Heart right ventricle (tissue), 16 donors: ENCODE data around the gene WNT7B. TPM values are rescaled to one million over a fixed set of nuclear protein-coding genes. Genes with fewer than 3 reads are reported as not detected.

Experiments
- ATAC-seq, 8 donors: fragments of 200-7000 bp; cut with Tn5 transposase; one replicate each; pipeline ENCODE4 v1.9.1; 2020; ENCODE audit warnings: mild to moderate bottlenecking in 8 of 8, moderate library complexity in 8 of 8, moderate number of reproducible peaks in 1 of 8
- DNase-seq, 2 donors: peaks; one replicate each; pipeline ENCODE4 v3.0.0-alpha.2; 2020
- H3K27ac ChIP-seq, 10 donors: fragments of 200-600 bp; sonication (generic) in 2 of 10; one replicate each; pipeline versions ENCODE4 v1.5.0 to v1.8.0; 2020 to 2022; ENCODE audit warnings: mild to moderate bottlenecking in 3 of 10
- H3K27me3 ChIP-seq, 7 donors: fragments of 200-600 bp; one replicate each; pipeline ENCODE4 v1.8.0; 2021 to 2022; ENCODE audit warnings: mild to moderate bottlenecking in 2 of 7
- H3K36me3 ChIP-seq, 9 donors: fragments of 200-600 bp; sonication (generic) in 1 of 9; one replicate each; pipeline versions ENCODE4 v1.5.0 to v1.8.0; 2020 to 2022; ENCODE audit warnings: mild to moderate bottlenecking in 2 of 9
- H3K4me1 ChIP-seq, 9 donors: fragments of 200-600 bp; sonication (generic) in 1 of 9; one replicate each; pipeline versions ENCODE4 v1.5.0 to v1.8.0; 2020 to 2022; ENCODE audit warnings: mild to moderate bottlenecking in 4 of 9
- H3K4me3 ChIP-seq, 10 donors: fragments of 200-600 bp; sonication (generic) in 2 of 10; one replicate each; pipeline versions ENCODE4 v1.5.0 to v1.8.0; 2020 to 2022; ENCODE audit warnings: mild to moderate bottlenecking in 7 of 10, moderate library complexity in 2 of 10
- H3K9me3 ChIP-seq, 11 donors: fragments of 200-600 bp in 10 of 11; sonication (generic) in 2 of 11; one replicate each; pipeline versions ENCODE4 v1.5.0 to v1.8.0; 2013 to 2022; ENCODE audit warnings: mild to moderate bottlenecking in 2 of 11, control low read depth in 1 of 11, moderate library complexity in 1 of 11
- CTCF ChIP-seq, 9 donors: fragments of 200-600 bp; sonication (generic) in 2 of 9; IDR thresholded peaks; one replicate each; pipeline versions ENCODE4 v1.5.0 to v1.8.0; 2021 to 2022; ENCODE audit warnings: antibody characterized with exemption in 9 of 9, mild to moderate bottlenecking in 5 of 9, moderate library complexity in 1 of 9
- WGBS, 2 donors: extraction: QIAGEN DNeasy Blood & Tissue Kit; methylation state at CpG; one replicate each; pipeline ENCODE4 v1.1.7; 2013; ENCODE audit warnings: inconsistent platforms in 1 of 2; 5-methylcytosine and 5-hydroxymethylcytosine counted together
- intact Hi-C, 10 donors: fragments of 100-400 bp; cut with DNase I; formaldehyde crosslinking; loops; one replicate each; pipeline versions ENCODE4 v1.11.1 to v1.14.2; 2022
- polyA plus RNA-seq, 2 donors: library from polyadenylated mRNA; stranded (reverse); fragments of 200-250 nt; gene quantifications; one replicate each; pipeline ENCODE4 v1.2.3, GENCODE V29; 2013
- total RNA-seq, 10 donors: library from RNA; stranded (reverse); fragmentation: NEBNext Ultra II Directional in 3 of 10; extraction: Animal tissue kit (Norgen Biotek cat#: 25700) in 3 of 10; gene quantifications; one replicate each; pipeline versions ENCODE4 v1.2.1 to v1.2.4, GENCODE V29; 2021 to 2023
- donor health status: Arrhythmogenic right ventricular cardiomyopathy.
- donor health status: ischemic (EF 13 %, LVEDD 7.1; RV severe dilation, severe dysfunction).
- donor health status: healthy with polysubstance abuse.
- donor health status: DM: no; HTN: yes; CAD: no.
- donor health status: DM: no; HTN: no; CAD: no.
- donor health status: ischemic (EF 25% LVEDD 6.9; RV normal size, moderate dysfunction).
- donor health status: ischemic (EF 25% LVEDD 5.7; RV mildly dilated, moderate dysfunction).
- donor health status: healthy.
- donor health status: DM: yes; HTN: yes; CAD: no.
- donor health status: Ischemic cardiomyopathy.
- donor health status: ischemic (EF 35%, LVEDD 5.7; RV mildly dilated, moderate dysfunction).
- donor health status: nonischemic (EF 11% LVEDD 7.7; RV severe dilation, severe dysfunction).
- donor health status: DM: yes; HTN: yes; CAD: no.
- donor health status: PGD.
- donor health status: ischemic (EF 29% LVEDD 5.4; RV normal size, mild dysfunction).
- donor health status: nonischemic (EF 23%, LVEDD 6.1; RV moderate dilation, normal function).

Gene WNT7B
- total and polyA plus RNA-seq, 12 donors, result not detected

GRCh38 chr22:45958971-45959370 is 18.0 kb downstream of the WNT7B start:
- 74 to 76% methylated on average over 16 of the region's 16 CpGs for WGBS, 2 donors
- Histone ChIP-seq H3K27me3 (peaks cover 0 to 89% (median 51%) of the 10 kb centered on the region in 7 donors), H3K27ac (no peak overlapping the region), H3K36me3 (no peaks in the 10 kb centered on the region), H3K4me1 (no peaks in the 10 kb centered on the region), H3K4me3 (no peak overlapping the region), H3K9me3 (no peaks in the 10 kb centered on the region)
- no peak for TF ChIP-seq CTCF (IDR thresholded peaks at IDR 0.05)
- ATAC-seq, result no peak
- intact Hi-C loops, result no loop called here
- no peak for DNase-seq

GRCh38 chr22:45957826-45958225 is 19.1 kb downstream of the WNT7B start:
- peaks cover 0 to 84% (median 47%) of the 10 kb centered on the region in 7 donors for H3K27me3 ChIP-seq
- DNase-seq (no peak), ATAC-seq (no peak)

DNA sequence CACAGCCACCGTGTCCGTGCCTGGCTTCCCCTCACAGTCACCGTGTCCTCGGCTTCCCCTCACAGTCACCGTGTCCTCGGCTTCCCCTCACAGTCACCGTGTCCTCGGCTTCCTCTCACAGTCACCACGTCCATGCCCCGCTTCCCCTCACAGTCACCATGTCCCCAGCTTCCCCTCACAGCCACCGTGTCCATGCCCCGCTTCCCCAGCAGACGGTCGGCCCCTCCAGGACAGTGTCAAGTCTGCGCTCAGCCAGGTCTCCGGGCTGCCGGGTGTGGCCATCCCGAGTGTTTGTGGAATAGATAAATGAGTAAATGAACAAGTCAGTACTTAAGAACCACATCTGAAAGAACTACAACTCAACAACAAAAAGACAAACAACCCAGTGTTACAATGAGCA is 23.8 kb downstream of the WNT7B start:
- no peak for ATAC-seq
- TF ChIP-seq CTCF (IDR thresholded peaks at IDR 0.05), result no peak
- WGBS, 2 donors, result 70 to 79% methylated on average over 18 of the region's 18 CpGs
- no peak for DNase-seq
- H3K4me3 ChIP-seq, result no peak overlapping the region
- peaks cover 0 to 62% (median 38%) of the 10 kb centered on the region in 7 donors for H3K27me3 ChIP-seq
- no peak overlapping the region for H3K27ac ChIP-seq
- intact Hi-C loops, result no loop called here
- no peaks in the 10 kb centered on the region for H3K9me3 ChIP-seq
- H3K4me1 ChIP-seq, result no peaks in the 10 kb centered on the region
- no peaks in the 10 kb centered on the region for H3K36me3 ChIP-seq

More at GRCh38 chr22:45957826-45958225, 19.1 kb downstream of the WNT7B start:
- no peaks in the 10 kb centered on the region for H3K9me3 ChIP-seq
- no peak overlapping the region for H3K4me3 ChIP-seq
- 85 to 90% methylated on average over 10 of the region's 10 CpGs for WGBS, 2 donors
- no peaks in the 10 kb centered on the region for H3K36me3 ChIP-seq
- intact Hi-C loops, result no loop called here
- no peak overlapping the region for H3K27ac ChIP-seq
- H3K4me1 ChIP-seq, result no peaks in the 10 kb centered on the region
- TF ChIP-seq CTCF (IDR thresholded peaks at IDR 0.05), result no peak

- Histone ChIP-seq H3K27me3 (peaks cover 0 to 57% (median 33%) of the 10 kb centered on the region in 7 donors), H3K27ac (no peak overlapping the region), H3K4me1 (no peaks in the 10 kb centered on the region), H3K4me3 (no peak overlapping the region), H3K9me3 (no peaks in the 10 kb centered on the region), H3K36me3 (no peaks in the 10 kb centered on the region)
- ATAC-seq (no peak), DNase-seq (no peak)
- 70 to 74% methylated on average over 12 of the region's 12 CpGs for WGBS, 2 donors
- intact Hi-C loops, result no loop called here
- no peak for TF ChIP-seq CTCF (IDR thresholded peaks at IDR 0.05)
These were observed 24.4 kb downstream of the WNT7B start for GRCh38 chr22:45952553-45952952.
